H9 (cell line): Measurements from ENCODE around the gene NSFL1C. TPM values are rescaled to one million over a fixed set of nuclear protein-coding genes. Genes with fewer than 3 reads are reported as not detected.

Experiments
- DNase-seq: peaks from one replicate; pipeline ENCODE4 v3.0.0-alpha.2; 2017
- H2AFZ ChIP-seq: one replicate; pipeline ENCODE4 v1.6.1; 2013; ENCODE audit warnings: mild to moderate bottlenecking, low read length, control low read depth, moderate library complexity
- H2AK5ac ChIP-seq: 2 replicates; pipeline ENCODE4 v1.6.1; 2013; ENCODE audit warnings: low read length, control low read depth, mixed read lengths; ENCODE audit not compliant: insufficient read length
- H2BK120ac ChIP-seq: one replicate; pipeline ENCODE4 v1.6.1; 2013; ENCODE audit warnings: low read depth, mild to moderate bottlenecking, low read length, control low read depth, inconsistent platforms; ENCODE audit not compliant: poor library complexity, severe bottlenecking
- H2BK12ac ChIP-seq: 2 replicates; pipeline ENCODE4 v1.6.1; 2013; ENCODE audit warnings: low read length, control low read depth, mixed read lengths, low read depth; ENCODE audit not compliant: insufficient read length
- H2BK15ac ChIP-seq: 2 replicates; pipeline ENCODE4 v1.6.1; 2013; ENCODE audit warnings: low read depth, low read length, control low read depth
- H2BK20ac ChIP-seq: one replicate; pipeline ENCODE4 v1.6.1; 2013; ENCODE audit warnings: low read depth, mild to moderate bottlenecking, low read length, control low read depth, inconsistent platforms; ENCODE audit not compliant: poor library complexity, severe bottlenecking
- H2BK5ac ChIP-seq: 2 replicates; pipeline ENCODE4 v1.6.1; 2013; ENCODE audit warnings: low read length, control low read depth, mixed read lengths; ENCODE audit not compliant: insufficient read length
- H3K14ac ChIP-seq: 2 replicates; pipeline ENCODE4 v1.6.1; 2013; ENCODE audit warnings: low read length, control low read depth; ENCODE audit not compliant: insufficient read depth
- H3K18ac ChIP-seq: 2 replicates; pipeline ENCODE4 v1.6.1; 2013; ENCODE audit warnings: low read depth, mild to moderate bottlenecking, mixed read lengths, low read length, control low read depth; ENCODE audit not compliant: insufficient read length
- H3K23ac ChIP-seq: 2 replicates; pipeline ENCODE4 v1.6.1; 2013; ENCODE audit warnings: low read length, control low read depth, mixed read lengths, low read depth; ENCODE audit not compliant: insufficient read length
- H3K23me2 ChIP-seq: 2 replicates; pipeline ENCODE4 v1.6.1; 2013; ENCODE audit warnings: low read depth, mild to moderate bottlenecking, mixed read lengths, low read length, control low read depth; ENCODE audit not compliant: insufficient read length, poor library complexity, severe bottlenecking
- H3K27ac ChIP-seq: 2 replicates; pipeline ENCODE4 v1.5.1; 2013; ENCODE audit warnings: low read length, control low read depth, mixed read lengths, low read depth; ENCODE audit not compliant: insufficient read length
- H3K27me3 ChIP-seq: 2 replicates; pipeline ENCODE4 v1.6.1; 2013; ENCODE audit warnings: low read length, control low read depth, inconsistent platforms; ENCODE audit not compliant: insufficient read depth
- H3K4ac ChIP-seq: 2 replicates; pipeline ENCODE4 v1.6.1; 2013; ENCODE audit warnings: low read depth, mild to moderate bottlenecking, control low read depth, inconsistent platforms, low read length, moderate library complexity
- H3K4me1 ChIP-seq: 2 replicates; pipeline ENCODE4 v1.6.1; 2013; ENCODE audit warnings: low read length, control low read depth, inconsistent platforms; ENCODE audit not compliant: insufficient read depth
- H3K4me2 ChIP-seq: 2 replicates; pipeline ENCODE4 v1.6.1; 2013; ENCODE audit warnings: low read length, control low read depth, mixed read lengths; ENCODE audit not compliant: insufficient read length, insufficient read depth
- H3K56ac ChIP-seq: 2 replicates; pipeline ENCODE4 v1.6.1; 2013; ENCODE audit warnings: low read depth, mild to moderate bottlenecking, mixed read lengths, low read length, control low read depth; ENCODE audit not compliant: insufficient read length
- H3K79me1 ChIP-seq: 2 replicates; pipeline ENCODE4 v1.6.1; 2013; ENCODE audit warnings: low read depth, mild to moderate bottlenecking, moderate library complexity, low read length, control low read depth, inconsistent platforms; ENCODE audit not compliant: insufficient read depth, poor library complexity, severe bottlenecking
- H3K79me2 ChIP-seq: 2 replicates; pipeline ENCODE4 v1.6.1; 2013; ENCODE audit warnings: low read length, control low read depth, inconsistent platforms; ENCODE audit not compliant: insufficient read depth
- H3K9ac ChIP-seq: 2 replicates; pipeline ENCODE4 v1.6.1; 2013; ENCODE audit warnings: low read length, control low read depth, mixed read lengths; ENCODE audit not compliant: insufficient read length; ENCODE audit errors: extremely low read depth
- H3K9me3 ChIP-seq: one replicate; pipeline ENCODE4 v1.6.1; 2013; ENCODE audit warnings: low read depth, low read length, inconsistent platforms; ENCODE audit not compliant: control insufficient read depth
- H3T11ph ChIP-seq: one replicate; pipeline ENCODE4 v1.6.1; 2013; ENCODE audit warnings: mild to moderate bottlenecking, low read length, control low read depth, inconsistent platforms
- H4K20me1 ChIP-seq: one replicate; pipeline ENCODE4 v1.6.1; 2013; ENCODE audit not compliant: control insufficient read depth, insufficient read length, insufficient read depth
- H4K5ac ChIP-seq: 2 replicates; pipeline ENCODE4 v1.6.1; 2013; ENCODE audit warnings: low read depth, mild to moderate bottlenecking, mixed read lengths, low read length, control low read depth; ENCODE audit not compliant: insufficient read length
- H4K8ac ChIP-seq: replicated peaks from 2 replicates; pipeline ENCODE4 v1.6.1; 2013; ENCODE audit warnings: low read length, control low read depth, mixed read lengths, low read depth; ENCODE audit not compliant: insufficient read length
- H4K91ac ChIP-seq: 2 replicates; pipeline ENCODE4 v1.6.1; 2013; ENCODE audit warnings: low read depth, mild to moderate bottlenecking, moderate library complexity, mixed read lengths, low read length, control low read depth; ENCODE audit not compliant: insufficient read length
- H3K27ac Mint-ChIP-seq, 3 experiments: 2 replicates in 2 of 3; 3 replicates in 1 of 3; pipeline ENCODE4 v1.8.0; 2020 to 2021; ENCODE audit warnings: mixed read lengths in 3 of 3, mild to moderate bottlenecking in 1 of 3, moderate library complexity in 1 of 3
- H3K27me3 Mint-ChIP-seq: 2 replicates; pipeline ENCODE4 v1.8.0; 2021; ENCODE audit warnings: low read depth, mild to moderate bottlenecking, moderate library complexity, mixed read lengths
- H3K36me3 Mint-ChIP-seq, 3 experiments: 2 replicates in 2 of 3; 3 replicates in 1 of 3; pipeline ENCODE4 v1.8.0; 2020 to 2021; ENCODE audit warnings: low read depth in 3 of 3, mixed read lengths in 3 of 3; ENCODE audit not compliant: insufficient read depth in 1 of 3
- H3K4me1 Mint-ChIP-seq, 2 experiments: 2 replicates each; pipeline ENCODE4 v1.8.0; 2020; ENCODE audit warnings: mixed read lengths in 2 of 2
- H3K4me3 Mint-ChIP-seq, 2 experiments: 2 replicates in 1 of 2; 3 replicates in 1 of 2; pipeline ENCODE4 v1.8.0; 2020 to 2021; ENCODE audit warnings: mild to moderate bottlenecking in 2 of 2, mixed read lengths in 2 of 2, moderate library complexity in 1 of 2
- H3K9me3 Mint-ChIP-seq, 2 experiments: 2 replicates in 1 of 2; 3 replicates in 1 of 2; pipeline ENCODE4 v1.8.0; 2020; ENCODE audit warnings: mild to moderate bottlenecking in 2 of 2, mixed read lengths in 2 of 2, moderate library complexity in 1 of 2
- CTCF ChIP-seq: fragments of 200-600 bp; sonication (generic); conservative IDR thresholded peaks from 3 replicates; pipeline ENCODE4 v1.8.0; 2021; ENCODE audit warnings: antibody characterized with exemption, mild to moderate bottlenecking
- total RNA-seq: library from RNA; stranded (reverse); gene quantifications from 2 replicates; pipeline ENCODE4 v1.2.1, GENCODE V29; 2021

NSFL1C gene
- total RNA-seq, 1 experiment from 2014 or later, result 81.8 TPM

DNA sequence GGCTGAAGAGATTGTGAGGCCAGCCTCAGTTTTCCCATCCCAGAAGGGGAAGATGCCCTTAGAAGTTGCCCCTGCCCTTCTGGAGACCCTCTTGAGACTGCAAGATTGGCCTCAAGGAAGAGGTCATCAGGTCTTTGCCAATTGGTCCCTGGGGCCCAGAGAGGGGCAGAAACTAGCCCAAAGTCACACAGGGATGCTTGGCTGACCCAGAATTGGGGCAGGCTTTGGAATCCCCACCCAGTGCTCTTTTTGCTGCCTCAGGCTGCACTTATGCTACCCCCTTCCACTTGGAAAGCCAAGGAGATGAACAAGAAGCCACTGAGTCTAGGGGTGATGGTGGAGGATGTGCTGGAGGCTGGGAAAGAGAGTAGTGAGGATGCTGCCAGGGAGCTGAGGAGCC lies 48.9 kb downstream of the NSFL1C start:
- no peak overlapping the region for H2BK15ac ChIP-seq
- no peak overlapping the region for H3K18ac ChIP-seq
- no peak for DNase-seq
- H3K4ac ChIP-seq, result no peak overlapping the region
- H3K23me2 ChIP-seq, result no peaks in the 10 kb centered on the region
- H4K91ac ChIP-seq, result no peak overlapping the region
- H2BK5ac ChIP-seq, result no peak overlapping the region
- no peak overlapping the region for H4K5ac ChIP-seq
- no peak overlapping the region for H3T11ph ChIP-seq
- H3K23ac ChIP-seq, result no peak overlapping the region
- no peak overlapping the region for H2BK120ac ChIP-seq
- no peak for TF ChIP-seq CTCF
- no peaks in the 10 kb centered on the region for H3K9me3 ChIP-seq
- Mint-ChIP-seq H3K4me3 (no peak overlapping the region), H3K27me3 (peaks cover 10% of the 10 kb centered on the region), H3K9me3 (peaks cover 17 to 37% of the 10 kb centered on the region in 2 experiments), H3K36me3 (peaks cover 2 to 6% (median 4%) of the 10 kb centered on the region in 3 experiments; a peak in 3 of 7 replicates), H3K27ac (no peak overlapping the region), H3K4me1 (peaks cover 6 to 12% of the 10 kb centered on the region in 2 experiments)
- H3K4me2 ChIP-seq, result no peak overlapping the region
- no peak overlapping the region for H3K14ac ChIP-seq
- H2BK20ac ChIP-seq, result no peak overlapping the region
- H2AFZ ChIP-seq, result no peak overlapping the region
- H3K56ac ChIP-seq, result no peak overlapping the region
- H4K20me1 ChIP-seq, result no peaks in the 10 kb centered on the region
- H2AK5ac ChIP-seq, result no peak overlapping the region
- H3K79me2 ChIP-seq, result no peaks in the 10 kb centered on the region
- H3K9ac ChIP-seq, result no peak overlapping the region
- H3K27me3 ChIP-seq, result no peaks in the 10 kb centered on the region
- no peaks in the 10 kb centered on the region for H3K79me1 ChIP-seq
- H3K4me1 ChIP-seq, result no peaks in the 10 kb centered on the region
- no peak overlapping the region for H4K8ac ChIP-seq
- H2BK12ac ChIP-seq, result no peak overlapping the region
- no peak overlapping the region for H3K27ac ChIP-seq
